Transverse colon (tissue), 4 donors: ENCODE measurements around the gene SKIC3. TPM values are rescaled to one million over a fixed set of nuclear protein-coding genes. Genes with fewer than 3 reads are reported as not detected.

Experiments
- DNase-seq: peaks from one replicate; pipeline ENCODE4 v3.0.0-alpha.2; 2019
- H3K27ac ChIP-seq, 4 donors: fragments of 200-600 bp; sonication (generic); 2 replicates each; pipeline ENCODE4 v1.5.1; 2016 to 2018; ENCODE audit warnings: inconsistent platforms in 4 of 4
- H3K27me3 ChIP-seq: fragments of 200-600 bp; sonication (generic); 2 replicates; pipeline ENCODE4 v1.5.1; 2017; ENCODE audit warnings: inconsistent platforms
- H3K36me3 ChIP-seq, 4 donors: fragments of 200-600 bp; sonication (generic); 2 replicates each; pipeline ENCODE4 v1.5.1; 2017 to 2019; ENCODE audit warnings: inconsistent platforms in 4 of 4
- H3K4me1 ChIP-seq, 4 donors: fragments of 200-600 bp; sonication (generic); 2 replicates each; pipeline ENCODE4 v1.5.1; 2017 to 2020; ENCODE audit warnings: inconsistent platforms in 4 of 4
- H3K4me3 ChIP-seq, 4 donors: fragments of 200-600 bp; sonication (generic); 1 replicate in 1 of 4; 2 replicates in 3 of 4; pipeline versions ENCODE4 v1.5.1 to v1.6.1; 2017 to 2019; ENCODE audit warnings: inconsistent platforms in 4 of 4
- H3K9me3 ChIP-seq, 2 donors: fragments of 200-600 bp; sonication (generic); 2 replicates each; pipeline ENCODE4 v1.5.1; 2017 to 2019; ENCODE audit warnings: inconsistent platforms in 2 of 2
- EP300 ChIP-seq: sonication (generic); formaldehyde crosslinking; IDR thresholded peaks from one replicate; pipeline ENCODE4 v1.6.1; 2017; ENCODE audit warnings: antibody characterized with exemption, low read depth
- POLR2A ChIP-seq: fragments of 450-650 bp; IDR thresholded peaks from one replicate; pipeline ENCODE4 v1.6.1; 2016; ENCODE audit warnings: antibody characterized with exemption, mild to moderate bottlenecking, moderate library complexity
- POLR2AphosphoS5 ChIP-seq, 3 donors: sonication (generic); formaldehyde crosslinking; IDR thresholded peaks; one replicate each; pipeline ENCODE4 v1.6.1; 2016; ENCODE audit warnings: antibody characterized with exemption in 3 of 3
- WGBS, 2 donors: methylation state at CpG; one replicate each; pipeline ENCODE4 v1.1.5; 2018; ENCODE audit warnings: low coverage in 1 of 2; 5-methylcytosine and 5-hydroxymethylcytosine counted together
- in situ Hi-C, 4 donors: fragments of 200-750 bp; cut with MboI; loops; one replicate each; pipeline versions ENCODE4 v1.15.0 to v1.15.1; 2017; ENCODE audit warnings: low sequenced_read_pairs in 3 of 4, low pct_ligation_motif_present in 1 of 4, low pct_unique_long_range_greater_than_20kb in 1 of 4
- intact Hi-C: fragments of 100-400 bp; cut with DNase I; formaldehyde crosslinking; loops from one replicate; pipeline ENCODE4 v1.15.1; 2023; ENCODE audit warnings: low total_unique reads
- total RNA-seq, 4 donors: library from RNA; depleted of rRNA; stranded (reverse); fragments of >200 nt; gene quantifications; one replicate each; pipeline ENCODE4 v1.1.0, GENCODE V29; 2016
- TF ChIP-seq, protein P1 (sequence below), 5 experiments: fragments of 200-600 bp in 3 of 5; fragments of 450-650 bp in 2 of 5; sonication (generic) in 3 of 5; IDR thresholded peaks; 1 replicate in 2 of 5; 2 replicates in 3 of 5; pipeline ENCODE4 v1.5.1; 2016 to 2017; ENCODE audit warnings: antibody characterized with exemption in 5 of 5, inconsistent platforms in 3 of 5, mild to moderate bottlenecking in 2 of 5, moderate library complexity in 1 of 5

Gene SKIC3
- total RNA-seq, 4 donors from 2014 or later: 28.1 to 72.1 (median 46.0) TPM

GRCh38 chr5:95565280-95565920, 10.6 kb upstream of the SKIC3 start:
- H3K4me3 ChIP-seq: no peak overlapping the region
- intact Hi-C loops: no loop called here
- no peak overlapping the region for H3K27ac ChIP-seq
- in situ Hi-C loops: no loop called here
- H3K36me3 ChIP-seq: peaks cover 0 to 4% (median 0%) of the 10 kb centered on the region in 4 donors
- H3K9me3 ChIP-seq: no peaks in the 10 kb centered on the region
- H3K27me3 ChIP-seq: no peaks in the 10 kb centered on the region
- no peak for TF ChIP-seq POLR2A
- no peak for TF ChIP-seq POLR2AphosphoS5 (IDR thresholded peaks at IDR 0.05)
- TF ChIP-seq, protein P1, sequence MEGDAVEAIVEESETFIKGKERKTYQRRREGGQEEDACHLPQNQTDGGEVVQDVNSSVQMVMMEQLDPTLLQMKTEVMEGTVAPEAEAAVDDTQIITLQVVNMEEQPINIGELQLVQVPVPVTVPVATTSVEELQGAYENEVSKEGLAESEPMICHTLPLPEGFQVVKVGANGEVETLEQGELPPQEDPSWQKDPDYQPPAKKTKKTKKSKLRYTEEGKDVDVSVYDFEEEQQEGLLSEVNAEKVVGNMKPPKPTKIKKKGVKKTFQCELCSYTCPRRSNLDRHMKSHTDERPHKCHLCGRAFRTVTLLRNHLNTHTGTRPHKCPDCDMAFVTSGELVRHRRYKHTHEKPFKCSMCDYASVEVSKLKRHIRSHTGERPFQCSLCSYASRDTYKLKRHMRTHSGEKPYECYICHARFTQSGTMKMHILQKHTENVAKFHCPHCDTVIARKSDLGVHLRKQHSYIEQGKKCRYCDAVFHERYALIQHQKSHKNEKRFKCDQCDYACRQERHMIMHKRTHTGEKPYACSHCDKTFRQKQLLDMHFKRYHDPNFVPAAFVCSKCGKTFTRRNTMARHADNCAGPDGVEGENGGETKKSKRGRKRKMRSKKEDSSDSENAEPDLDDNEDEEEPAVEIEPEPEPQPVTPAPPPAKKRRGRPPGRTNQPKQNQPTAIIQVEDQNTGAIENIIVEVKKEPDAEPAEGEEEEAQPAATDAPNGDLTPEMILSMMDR (IDR thresholded peaks at IDR 0.05): no peak
- TF ChIP-seq EP300: no peak
- 84 to 87% methylated on average over 4 of the region's 4 CpGs for WGBS, 2 donors
- DNase-seq: no peak
- H3K4me1 ChIP-seq: no peaks in the 10 kb centered on the region

DNA sequence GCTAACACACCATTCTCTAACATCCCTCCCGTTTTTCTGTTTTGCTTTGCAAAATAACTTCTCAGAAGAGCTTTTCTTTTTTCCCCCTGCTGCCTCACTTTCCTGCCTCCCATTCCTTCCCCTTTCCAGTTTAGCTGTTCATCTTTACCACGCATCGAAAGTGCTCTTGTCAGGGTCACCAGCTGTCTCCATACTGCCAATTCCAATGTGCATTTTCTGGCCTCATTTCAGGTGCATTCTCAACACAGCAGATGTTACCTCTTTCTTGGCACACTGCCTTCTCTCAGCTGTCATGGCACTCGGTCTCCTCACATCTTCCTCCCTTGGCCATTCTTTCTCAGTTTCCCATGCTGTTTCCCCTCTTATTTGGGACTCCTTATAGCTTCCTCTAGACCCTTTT, 9.7 kb upstream of the SKIC3 start:
- TF ChIP-seq POLR2AphosphoS5 (IDR thresholded peaks at IDR 0.05): no peak
- TF ChIP-seq, protein P1 (IDR thresholded peaks at IDR 0.05): no peak
- 67 to 68% methylated on average over 4 of the region's 4 CpGs for WGBS, 2 donors
- intact Hi-C loops: no loop called here

GRCh38 chr5:95563367-95563766, 8.6 kb upstream of the SKIC3 start:
- 93 to 100% methylated on average over 4 to 5 of the region's 5 CpGs for whole genome bisulfite sequencing, 2 donors
- in situ Hi-C loops: no loop called here
- Histone ChIP-seq H3K4me3 (no peak overlapping the region), H3K27me3 (no peaks in the 10 kb centered on the region), H3K36me3 (peaks cover 0 to 4% (median 0%) of the 10 kb centered on the region in 4 donors), H3K27ac (no peak overlapping the region), H3K4me1 (no peaks in the 10 kb centered on the region), H3K9me3 (no peaks in the 10 kb centered on the region)
- TF ChIP-seq POLR2AphosphoS5 (IDR thresholded peaks at IDR 0.05) (no peak), POLR2A (no peak), EP300 (no peak)
- TF ChIP-seq, protein P1 (IDR thresholded peaks at IDR 0.05): no peak
- DNase-seq: no peak
- intact Hi-C loops: no loop called here

More for the DNA sequence above, 9.7 kb upstream of the SKIC3 start:
- H3K36me3 ChIP-seq: peaks cover 0 to 4% (median 0%) of the 10 kb centered on the region in 4 donors
- H3K27ac ChIP-seq: no peak overlapping the region
- DNase-seq: no peak
- no peaks in the 10 kb centered on the region for H3K27me3 ChIP-seq
- in situ Hi-C loops: no loop called here
- H3K9me3 ChIP-seq: no peaks in the 10 kb centered on the region
- H3K4me3 ChIP-seq: no peak overlapping the region
- no peaks in the 10 kb centered on the region for H3K4me1 ChIP-seq

GRCh38 chr5:95562282-95562681, 7.5 kb upstream of the SKIC3 start:
- intact Hi-C loops: no loop called here
- H3K4me3 ChIP-seq: no peak overlapping the region
- no peaks in the 10 kb centered on the region for H3K9me3 ChIP-seq
- 89 to 100% methylated on average over 1 of the region's 1 CpG for WGBS, 2 donors
- peaks cover 0 to 4% (median 0%) of the 10 kb centered on the region in 4 donors for H3K36me3 ChIP-seq
- no peak for DNase-seq
- H3K27me3 ChIP-seq: no peaks in the 10 kb centered on the region
- H3K4me1 ChIP-seq: no peaks in the 10 kb centered on the region
- TF ChIP-seq POLR2AphosphoS5 (IDR thresholded peaks at IDR 0.05) (no peak), EP300 (no peak), POLR2A (no peak)
- TF ChIP-seq, protein P1 (IDR thresholded peaks at IDR 0.05): no peak
- H3K27ac ChIP-seq: no peak overlapping the region
- in situ Hi-C loops: no loop called here
